ENCODE measurements around the gene BARX1.
A peak's percentile ranks its signal among the peaks of the same experiment; 100 is the strongest.

BARX1 gene

DNA sequence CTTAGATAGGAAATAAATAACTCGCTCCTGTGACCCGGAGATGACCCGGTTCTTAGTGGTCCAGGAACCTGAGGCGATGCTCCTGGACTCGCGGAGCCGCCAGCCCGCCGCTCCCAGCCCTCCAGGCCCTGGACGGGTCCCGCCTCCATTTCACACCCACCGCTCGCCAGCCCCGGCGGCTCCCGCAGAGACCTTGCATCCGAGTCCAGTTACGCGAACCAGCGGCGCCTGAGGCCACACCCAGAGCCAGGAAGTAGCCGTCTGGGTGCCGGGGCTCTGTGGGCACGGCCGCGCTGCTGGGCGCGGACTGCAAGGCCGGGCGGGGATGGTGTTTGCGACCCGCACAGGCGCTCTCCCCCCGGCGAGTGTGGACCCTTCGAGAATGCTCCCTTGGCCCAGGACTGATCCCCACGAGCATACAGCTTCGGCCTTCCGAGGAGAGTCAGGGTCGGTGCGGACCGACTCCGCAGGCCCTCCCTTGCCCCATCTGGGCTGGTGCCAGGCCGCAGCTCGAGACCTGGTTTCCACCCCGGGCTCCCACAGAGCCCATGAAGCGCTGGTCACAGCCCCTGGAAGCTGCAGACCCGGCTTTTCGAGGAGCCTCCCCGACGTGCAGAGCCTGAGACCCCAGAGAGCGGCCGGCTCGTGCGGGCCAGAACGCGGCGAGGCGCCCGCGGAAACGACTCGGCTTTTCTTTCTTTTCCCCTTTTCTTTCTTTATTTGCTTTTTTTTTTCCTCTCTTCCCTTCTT, 5.2 kb upstream of the BARX1 start:
- TF ChIP-seq, protein P1, sequence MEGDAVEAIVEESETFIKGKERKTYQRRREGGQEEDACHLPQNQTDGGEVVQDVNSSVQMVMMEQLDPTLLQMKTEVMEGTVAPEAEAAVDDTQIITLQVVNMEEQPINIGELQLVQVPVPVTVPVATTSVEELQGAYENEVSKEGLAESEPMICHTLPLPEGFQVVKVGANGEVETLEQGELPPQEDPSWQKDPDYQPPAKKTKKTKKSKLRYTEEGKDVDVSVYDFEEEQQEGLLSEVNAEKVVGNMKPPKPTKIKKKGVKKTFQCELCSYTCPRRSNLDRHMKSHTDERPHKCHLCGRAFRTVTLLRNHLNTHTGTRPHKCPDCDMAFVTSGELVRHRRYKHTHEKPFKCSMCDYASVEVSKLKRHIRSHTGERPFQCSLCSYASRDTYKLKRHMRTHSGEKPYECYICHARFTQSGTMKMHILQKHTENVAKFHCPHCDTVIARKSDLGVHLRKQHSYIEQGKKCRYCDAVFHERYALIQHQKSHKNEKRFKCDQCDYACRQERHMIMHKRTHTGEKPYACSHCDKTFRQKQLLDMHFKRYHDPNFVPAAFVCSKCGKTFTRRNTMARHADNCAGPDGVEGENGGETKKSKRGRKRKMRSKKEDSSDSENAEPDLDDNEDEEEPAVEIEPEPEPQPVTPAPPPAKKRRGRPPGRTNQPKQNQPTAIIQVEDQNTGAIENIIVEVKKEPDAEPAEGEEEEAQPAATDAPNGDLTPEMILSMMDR (IDR thresholded peaks at IDR 0.05) = no peak
- no peak overlapping the region for H2AFZ ChIP-seq
- H3K9me3 ChIP-seq (ENCODE audit: control insufficient read depth, low read length) = no peaks in the 10 kb centered on the region
- H3K36me3 ChIP-seq (ENCODE audit: control insufficient read depth, insufficient read depth, low read length) = no peaks in the 10 kb centered on the region
- H3K4me3 ChIP-seq (ENCODE audit: low read depth, low read length) = no peak overlapping the region
- no peaks in the 10 kb centered on the region for H3K4me1 ChIP-seq
- H3K9ac ChIP-seq = no peak overlapping the region
- H3K27ac ChIP-seq = no peak overlapping the region
- peaks cover 12% of the 10 kb centered on the region for H3K27me3 ChIP-seq (ENCODE audit: control insufficient read depth, insufficient read depth, low read length)
- H3K4me2 ChIP-seq (ENCODE audit: low read length) = no peak overlapping the region
- H3K79me2 ChIP-seq = no peaks in the 10 kb centered on the region

DNA sequence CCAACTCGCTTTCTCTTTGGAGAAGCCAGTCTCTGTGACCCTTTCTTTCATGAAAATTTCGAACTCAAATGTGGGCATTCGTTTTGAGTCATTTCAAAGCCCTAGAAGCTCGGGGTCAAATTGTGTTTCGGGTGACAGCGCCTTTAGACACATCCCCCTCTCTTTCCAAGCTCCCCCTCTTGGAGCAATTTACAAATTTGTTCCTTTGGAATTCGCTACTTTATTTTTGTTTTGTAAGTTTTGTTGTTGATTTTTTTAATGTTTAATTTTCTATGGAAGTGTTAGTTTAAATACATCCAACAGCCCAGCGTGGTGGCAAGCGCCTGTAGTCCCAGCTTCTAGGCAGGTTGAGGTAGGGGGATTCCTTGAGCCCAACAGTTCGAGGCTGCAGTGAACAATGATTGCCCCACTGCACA, 4.6 kb upstream of the BARX1 start:
- peaks cover 12% of the 10 kb centered on the region for H3K27me3 ChIP-seq (ENCODE audit: control insufficient read depth, insufficient read depth, low read length)
- no peaks in the 10 kb centered on the region for H3K4me1 ChIP-seq
- H3K9ac ChIP-seq = no peak overlapping the region
- H3K4me3 ChIP-seq (ENCODE audit: low read depth, low read length) = no peak overlapping the region
- no peak overlapping the region for H3K27ac ChIP-seq
- H2AFZ ChIP-seq = no peak overlapping the region
- no peaks in the 10 kb centered on the region for H3K36me3 ChIP-seq (ENCODE audit: control insufficient read depth, insufficient read depth, low read length)
- no peak overlapping the region for H3K4me2 ChIP-seq (ENCODE audit: low read length)
- no peaks in the 10 kb centered on the region for H3K79me2 ChIP-seq
- H3K9me3 ChIP-seq (ENCODE audit: control insufficient read depth, low read length) = no peaks in the 10 kb centered on the region
- TF ChIP-seq, protein P1 (IDR thresholded peaks at IDR 0.05) = no peak

DNA sequence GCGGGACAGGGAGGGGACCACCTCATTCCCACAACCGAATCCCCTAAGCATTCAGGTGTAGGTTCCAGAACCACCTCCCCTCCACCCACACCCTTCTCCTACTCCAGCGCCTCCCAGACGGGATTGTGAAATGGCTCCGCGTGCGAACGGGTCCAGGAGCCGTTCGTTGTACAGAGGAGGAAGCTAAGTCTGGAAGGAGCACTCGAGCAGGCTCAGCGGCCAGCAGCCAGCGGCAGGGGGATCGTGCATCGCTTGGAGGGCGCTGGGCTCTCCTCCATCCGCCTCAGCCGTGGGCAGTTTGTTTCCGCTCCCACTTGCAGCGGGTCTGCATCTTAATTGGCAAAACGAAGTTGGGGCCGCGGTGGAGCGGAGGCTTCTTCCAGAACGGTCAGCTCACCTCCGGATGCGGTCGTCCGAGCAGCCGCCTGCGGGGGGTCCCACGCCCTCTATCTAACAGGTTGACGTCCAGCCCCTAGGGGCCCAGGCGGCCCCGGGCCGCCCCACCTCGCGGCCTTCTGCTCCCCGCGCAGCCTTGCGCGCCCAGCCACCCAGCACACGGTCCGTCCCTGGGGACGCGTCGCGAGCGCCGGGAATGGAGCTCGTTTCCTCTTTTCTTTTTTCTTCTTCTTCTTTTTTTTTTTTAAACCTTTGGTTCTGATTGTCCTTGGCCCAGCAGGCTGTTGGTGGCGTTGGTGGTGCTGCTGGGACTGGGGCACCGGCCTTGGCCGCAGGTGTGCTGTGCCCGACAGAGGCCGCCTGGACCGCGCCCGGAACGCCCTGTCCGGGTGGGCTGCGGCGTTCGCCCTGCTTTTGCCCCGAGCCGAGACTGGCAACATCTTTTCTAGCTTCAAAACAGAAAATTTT, 3.9 kb upstream of the BARX1 start:
- Histone ChIP-seq H3K9ac (no peak overlapping the region), H2AFZ (no peak overlapping the region), H3K36me3 (ENCODE audit: control insufficient read depth, insufficient read depth, low read length) (no peaks in the 10 kb centered on the region), H3K4me3 (ENCODE audit: low read depth, low read length) (no peak overlapping the region), H3K4me1 (no peaks in the 10 kb centered on the region), H3K27me3 (ENCODE audit: control insufficient read depth, insufficient read depth, low read length) (peaks cover 17% of the 10 kb centered on the region), H3K4me2 (ENCODE audit: low read length) (peak overlapping the region; percentile 43), H3K9me3 (ENCODE audit: control insufficient read depth, low read length) (no peaks in the 10 kb centered on the region), H3K27ac (no peak overlapping the region), H3K79me2 (no peaks in the 10 kb centered on the region)
- TF ChIP-seq, protein P1 (IDR thresholded peaks at IDR 0.05) = no peak

DNA sequence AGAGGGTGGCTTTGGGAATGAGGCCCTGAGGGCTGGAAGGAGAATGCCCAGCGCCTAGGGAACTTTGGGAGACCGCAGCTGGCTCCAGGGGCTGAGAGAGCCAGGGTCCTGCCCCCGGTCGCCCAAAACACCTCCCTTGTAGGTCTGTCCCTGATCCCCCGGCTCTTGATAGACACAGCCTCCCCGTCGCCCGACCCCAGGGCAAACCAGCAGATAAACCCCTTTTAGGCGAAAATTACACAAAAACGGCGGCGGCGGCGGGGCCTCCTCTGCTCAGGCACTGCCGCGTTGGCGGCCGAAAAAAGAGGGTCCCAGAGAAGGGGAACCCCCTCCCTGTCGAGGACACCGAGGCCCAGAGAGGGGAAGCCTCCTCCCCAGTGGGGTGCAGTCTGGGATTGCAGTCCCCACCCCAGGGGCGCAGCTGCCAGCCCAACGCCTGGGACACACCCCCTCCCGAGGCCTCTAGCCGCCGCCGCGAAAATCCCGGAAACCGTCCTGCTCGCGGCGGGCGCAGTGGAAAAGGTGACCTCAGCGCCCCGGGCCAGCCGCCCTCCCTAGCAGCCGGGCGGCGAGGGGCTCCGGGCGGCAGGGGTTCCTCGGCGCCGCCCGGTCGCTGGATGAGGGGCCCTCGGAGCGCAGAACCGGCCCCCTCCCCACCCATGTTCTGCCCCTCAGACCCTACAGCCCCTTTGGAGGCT, 3.1 kb upstream of the BARX1 start:
- Histone ChIP-seq H3K9me3 (ENCODE audit: control insufficient read depth, low read length) (no peaks in the 10 kb centered on the region), H2AFZ (no peak overlapping the region), H3K4me2 (ENCODE audit: low read length) (peak overlapping the region; percentile 43), H3K27ac (no peak overlapping the region), H3K4me1 (no peaks in the 10 kb centered on the region), H3K36me3 (ENCODE audit: control insufficient read depth, insufficient read depth, low read length) (no peaks in the 10 kb centered on the region), H3K27me3 (ENCODE audit: control insufficient read depth, insufficient read depth, low read length) (peaks cover 22% of the 10 kb centered on the region), H3K79me2 (no peaks in the 10 kb centered on the region), H3K4me3 (ENCODE audit: low read depth, low read length) (no peak overlapping the region), H3K9ac (no peak overlapping the region)
- TF ChIP-seq, protein P1 (IDR thresholded peaks at IDR 0.05) = no peak

Measured in parathyroid adenoma (tissue), 2 donors.